Nephron (organoid): Measurements from ENCODE around the gene GOLT1A.
"Not testable (repeated sequence)": the region's sequence is repeated elsewhere in the genome, so short reads cannot be mapped to it uniquely, and the experiment has no call there.

Source experiments
- H3K27ac Mint-ChIP-seq, 3 experiments: 2 replicates each; pipeline ENCODE4 v1.8.0; 2020; ENCODE audit warnings: mixed read lengths in 3 of 3, mild to moderate bottlenecking in 2 of 3, moderate library complexity in 1 of 3
- H3K27me3 Mint-ChIP-seq: 2 replicates; pipeline ENCODE4 v1.8.0; 2021; ENCODE audit warnings: low read depth, mild to moderate bottlenecking, moderate library complexity, mixed read lengths
- H3K36me3 Mint-ChIP-seq: 2 replicates; pipeline ENCODE4 v1.8.0; 2020; ENCODE audit warnings: low read depth, mixed read lengths
- H3K4me1 Mint-ChIP-seq: 2 replicates; pipeline ENCODE4 v1.8.0; 2020; ENCODE audit warnings: mixed read lengths
- H3K4me3 Mint-ChIP-seq, 3 experiments: 2 replicates each; pipeline ENCODE4 v1.8.0; 2020; ENCODE audit warnings: mild to moderate bottlenecking in 3 of 3, mixed read lengths in 3 of 3, moderate library complexity in 2 of 3
- H3K9me3 Mint-ChIP-seq: 2 replicates; pipeline ENCODE4 v1.8.0; 2020; ENCODE audit warnings: mixed read lengths
- CTCF ChIP-seq, 3 experiments: fragments of 200-600 bp; sonication (generic); IDR thresholded peaks; one replicate each; pipeline ENCODE4 v1.5.0; 2021; ENCODE audit warnings: antibody characterized with exemption in 3 of 3; ENCODE audit not compliant: unreplicated experiment in 3 of 3

The GOLT1A gene

GRCh38 chr1:204241914-204242313 is 28.1 kb upstream of the GOLT1A start:
- no peak overlapping the region for H3K27ac Mint-ChIP-seq

GRCh38 chr1:204241050-204241449 is 27.3 kb upstream of the GOLT1A start:
- Mint-ChIP-seq H3K9me3 (peaks cover 4% of the 10 kb centered on the region), H3K36me3 (peaks cover 82% of the 10 kb centered on the region)
- TF ChIP-seq CTCF (IDR thresholded peaks at IDR 0.05; ENCODE audit: unreplicated experiment in 3 of 3): no peak

More at GRCh38 chr1:204241914-204242313, 28.1 kb upstream of the GOLT1A start:
- no peaks in the 10 kb centered on the region for H3K4me1 Mint-ChIP-seq
- H3K9me3 Mint-ChIP-seq: no peaks in the 10 kb centered on the region
- H3K27me3 Mint-ChIP-seq: peaks cover 3% of the 10 kb centered on the region
- no peak for TF ChIP-seq CTCF (IDR thresholded peaks at IDR 0.05; ENCODE audit: unreplicated experiment in 3 of 3)
- no peak overlapping the region for H3K4me3 Mint-ChIP-seq
- peaks cover 82% of the 10 kb centered on the region for H3K36me3 Mint-ChIP-seq

GRCh38 chr1:204240233-204240632 is 26.4 kb upstream of the GOLT1A start:
- Mint-ChIP-seq H3K4me3 (no peak overlapping the region), H3K27ac (no peak overlapping the region), H3K9me3 (peaks cover 7% of the 10 kb centered on the region), H3K4me1 (no peaks in the 10 kb centered on the region), H3K36me3 (peaks cover 84% of the 10 kb centered on the region), H3K27me3 (peaks cover 3% of the 10 kb centered on the region)
- TF ChIP-seq CTCF (IDR thresholded peaks at IDR 0.05; ENCODE audit: unreplicated experiment in 3 of 3): no peak

More at GRCh38 chr1:204241050-204241449, 27.3 kb upstream of the GOLT1A start:
- Mint-ChIP-seq H3K27me3 (peaks cover 3% of the 10 kb centered on the region), H3K27ac (no peak overlapping the region), H3K4me1 (no peaks in the 10 kb centered on the region), H3K4me3 (no peak overlapping the region)

DNA sequence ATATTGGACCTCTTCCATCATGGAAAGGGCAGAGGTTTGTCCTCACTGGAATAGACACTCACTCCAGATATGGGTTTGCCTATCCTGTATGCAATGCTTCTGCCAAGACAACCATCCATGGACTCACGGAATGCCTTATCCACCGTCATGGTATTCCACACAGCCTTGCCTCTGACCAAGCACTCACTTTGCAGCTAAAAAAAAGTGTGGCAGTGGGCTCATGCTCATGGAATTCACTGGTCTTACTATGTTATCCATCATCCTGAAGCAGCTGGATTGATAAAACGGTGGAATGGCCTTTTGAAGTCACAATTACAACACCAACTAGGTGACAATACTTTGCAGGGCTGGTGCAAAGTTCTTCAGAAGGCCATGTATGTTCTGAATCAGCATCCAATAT is 25.6 kb upstream of the GOLT1A start:
- not testable (repeated sequence) for H3K27me3 Mint-ChIP-seq, H3K27ac Mint-ChIP-seq, H3K4me1 Mint-ChIP-seq, H3K4me3 Mint-ChIP-seq, H3K9me3 Mint-ChIP-seq
- H3K36me3 Mint-ChIP-seq: peaks cover 81% of the 10 kb centered on the region

- not testable (repeated sequence) for H3K4me3 Mint-ChIP-seq, H3K27me3 Mint-ChIP-seq, H3K9me3 Mint-ChIP-seq, H3K4me1 Mint-ChIP-seq, H3K27ac Mint-ChIP-seq
- peaks cover 86% of the 10 kb centered on the region for H3K36me3 Mint-ChIP-seq
These were observed 24.7 kb upstream of the GOLT1A start for GRCh38 chr1:204238520-204238919.

DNA sequence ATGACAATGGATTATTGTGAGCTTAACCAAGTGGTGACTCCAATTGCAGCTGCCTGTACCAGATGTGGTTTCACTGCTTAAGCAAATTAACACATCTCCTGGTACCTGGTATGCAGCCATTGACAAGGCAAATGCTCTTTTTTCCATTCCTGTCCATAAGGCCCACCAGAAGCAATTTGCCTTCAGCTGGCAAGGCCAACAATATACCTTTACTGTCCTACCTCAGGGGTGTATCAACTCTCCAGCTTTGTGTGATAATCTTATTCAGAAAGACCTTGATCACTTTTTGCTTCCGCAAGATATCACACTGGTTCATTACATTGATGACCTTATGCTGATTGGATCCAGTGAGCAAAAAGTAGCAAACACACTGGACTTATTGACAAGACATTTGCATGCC is 23.7 kb upstream of the GOLT1A start:
- H3K4me3 Mint-ChIP-seq, H3K27me3 Mint-ChIP-seq, H3K9me3 Mint-ChIP-seq, H3K4me1 Mint-ChIP-seq, H3K27ac Mint-ChIP-seq: not testable (repeated sequence)
- H3K36me3 Mint-ChIP-seq: peaks cover 86% of the 10 kb centered on the region

DNA sequence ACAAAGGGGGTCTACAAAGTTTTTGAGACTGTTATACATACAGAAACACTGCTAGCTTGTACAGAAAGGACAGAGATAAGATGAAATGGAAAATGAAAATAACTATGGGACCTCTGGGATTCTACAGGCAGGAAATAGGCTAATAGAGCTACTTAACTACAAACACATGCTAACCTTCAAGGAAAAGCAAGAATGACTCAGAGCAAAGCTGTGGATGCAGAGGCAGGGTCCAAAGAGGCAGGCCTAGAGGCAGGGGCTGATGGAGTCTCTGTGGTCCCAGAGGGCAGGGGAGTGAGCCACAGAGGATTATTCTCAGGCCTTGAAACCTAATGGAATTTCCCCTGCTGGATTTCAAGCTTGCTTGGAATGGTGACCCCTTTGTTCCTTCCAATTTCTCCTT is 18.7 kb upstream of the GOLT1A start:
- TF ChIP-seq CTCF (IDR thresholded peaks at IDR 0.05; ENCODE audit: unreplicated experiment in 3 of 3): no peak
- Mint-ChIP-seq H3K4me3 (no peak overlapping the region), H3K4me1 (no peaks in the 10 kb centered on the region), H3K9me3 (peaks cover 11% of the 10 kb centered on the region), H3K27me3 (no peaks in the 10 kb centered on the region), H3K36me3 (peaks cover 71% of the 10 kb centered on the region), H3K27ac (no peak overlapping the region)

DNA sequence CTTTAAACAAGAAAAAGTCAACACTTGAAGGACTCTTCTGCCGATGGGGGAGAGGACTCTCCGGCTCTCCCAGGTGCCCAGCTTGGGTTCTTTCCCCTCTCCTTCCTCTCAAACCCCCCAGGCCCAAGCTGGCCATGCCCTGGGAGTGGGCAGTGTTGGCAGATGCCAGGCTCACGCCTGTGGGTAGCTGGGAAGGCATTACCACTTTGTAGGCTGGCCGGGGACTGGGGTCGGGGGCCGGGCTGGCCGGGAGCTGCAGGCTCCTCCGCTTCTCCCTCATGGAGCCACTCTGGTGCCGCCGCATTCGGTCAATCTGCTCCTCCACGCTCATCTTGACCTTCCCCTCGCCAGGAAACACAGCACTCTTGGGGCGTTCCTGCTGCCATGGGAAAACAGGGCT is 16.4 kb upstream of the GOLT1A start:
- Mint-ChIP-seq H3K4me3 (no peak overlapping the region), H3K27me3 (no peaks in the 10 kb centered on the region), H3K9me3 (peaks cover 4% of the 10 kb centered on the region), H3K36me3 (peaks cover 58% of the 10 kb centered on the region), H3K4me1 (peaks cover 11% of the 10 kb centered on the region), H3K27ac (no peak overlapping the region)
- TF ChIP-seq CTCF (IDR thresholded peaks at IDR 0.05; ENCODE audit: unreplicated experiment in 3 of 3): no peak
